Choroid plexus epithelial cell (primary cell): Measurements from ENCODE around the gene TMEM245.

Experiments used
- DNase-seq: peaks from one replicate; pipeline ENCODE4 v3.0.0-alpha.2; 2010; ENCODE audit warnings: low read depth
- H3K4me3 ChIP-seq: 2 replicates; pipeline ENCODE4 v1.5.1; 2011; ENCODE audit warnings: low read depth, mild to moderate bottlenecking, control low read depth, low read length, moderate library complexity
- TF ChIP-seq, protein P1 (sequence below): conservative IDR thresholded peaks from 2 replicates; pipeline ENCODE4 v1.5.1; 2011; ENCODE audit warnings: low read depth, mild to moderate bottlenecking, control low read depth, inconsistent platforms, low read length, moderate library complexity

Gene TMEM245

DNA sequence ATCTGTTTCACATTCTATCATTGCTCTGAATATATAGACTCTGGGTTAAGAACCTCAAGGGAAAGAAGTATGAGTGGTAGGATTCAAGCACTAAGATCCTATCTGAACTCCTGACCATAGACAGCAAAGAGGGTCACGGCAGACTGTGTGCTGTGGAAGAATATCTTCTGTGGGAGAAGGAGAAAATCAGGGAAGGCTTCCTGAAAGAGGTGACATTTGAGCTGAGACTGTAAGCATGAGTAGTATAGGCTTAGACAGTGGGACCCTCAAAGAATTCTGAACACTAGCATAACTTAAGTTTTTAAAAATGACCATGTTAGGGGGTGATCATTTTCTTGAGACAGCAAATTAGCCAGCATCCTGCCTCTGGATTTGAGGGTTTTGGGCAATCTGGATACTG, 43.4 kb upstream of the TMEM245 start:
- DNase-seq, result no peak
- H3K4me3 ChIP-seq, result no peak overlapping the region
- TF ChIP-seq, protein P1, sequence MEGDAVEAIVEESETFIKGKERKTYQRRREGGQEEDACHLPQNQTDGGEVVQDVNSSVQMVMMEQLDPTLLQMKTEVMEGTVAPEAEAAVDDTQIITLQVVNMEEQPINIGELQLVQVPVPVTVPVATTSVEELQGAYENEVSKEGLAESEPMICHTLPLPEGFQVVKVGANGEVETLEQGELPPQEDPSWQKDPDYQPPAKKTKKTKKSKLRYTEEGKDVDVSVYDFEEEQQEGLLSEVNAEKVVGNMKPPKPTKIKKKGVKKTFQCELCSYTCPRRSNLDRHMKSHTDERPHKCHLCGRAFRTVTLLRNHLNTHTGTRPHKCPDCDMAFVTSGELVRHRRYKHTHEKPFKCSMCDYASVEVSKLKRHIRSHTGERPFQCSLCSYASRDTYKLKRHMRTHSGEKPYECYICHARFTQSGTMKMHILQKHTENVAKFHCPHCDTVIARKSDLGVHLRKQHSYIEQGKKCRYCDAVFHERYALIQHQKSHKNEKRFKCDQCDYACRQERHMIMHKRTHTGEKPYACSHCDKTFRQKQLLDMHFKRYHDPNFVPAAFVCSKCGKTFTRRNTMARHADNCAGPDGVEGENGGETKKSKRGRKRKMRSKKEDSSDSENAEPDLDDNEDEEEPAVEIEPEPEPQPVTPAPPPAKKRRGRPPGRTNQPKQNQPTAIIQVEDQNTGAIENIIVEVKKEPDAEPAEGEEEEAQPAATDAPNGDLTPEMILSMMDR, result no peak

DNA sequence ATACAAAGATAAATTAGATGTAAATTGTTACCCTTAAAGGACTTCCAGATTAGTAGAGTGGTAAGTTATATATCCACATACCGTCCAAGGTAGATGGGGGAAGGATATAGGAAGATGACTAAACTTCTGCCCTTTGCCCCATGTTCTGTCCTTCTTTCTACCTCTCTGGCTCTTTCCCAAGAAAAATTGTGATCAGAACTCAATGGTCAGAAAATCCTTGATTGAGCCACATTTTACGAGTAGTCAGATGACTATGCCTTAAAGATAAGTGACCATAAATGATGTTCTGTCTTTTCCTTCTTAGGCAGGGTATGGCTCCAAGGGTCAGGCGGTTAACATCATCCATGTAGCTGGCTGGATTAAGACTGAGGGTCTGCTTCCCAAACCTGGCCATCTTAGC, 42.9 kb upstream of the TMEM245 start:
- TF ChIP-seq, protein P1, result no peak
- no peak for DNase-seq
- H3K4me3 ChIP-seq, result no peak overlapping the region

DNA sequence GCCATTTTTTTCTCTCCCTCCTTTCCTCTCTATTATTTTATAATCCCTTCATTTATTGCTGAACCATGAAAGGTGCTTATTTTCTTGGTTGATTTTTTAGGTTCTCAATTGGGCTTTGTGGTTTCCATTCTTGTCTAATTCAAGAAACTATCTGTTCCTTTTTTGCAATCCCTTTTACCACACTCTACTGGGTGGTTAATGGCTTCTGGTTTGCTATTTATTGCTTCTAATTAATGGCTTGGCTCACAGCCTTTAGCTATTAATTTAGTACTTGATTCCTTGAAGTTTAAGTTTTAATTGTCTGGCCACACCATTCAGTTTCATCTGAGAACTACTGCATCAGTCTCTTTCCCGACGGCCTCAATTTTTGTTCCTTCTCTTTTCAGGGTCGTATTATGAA, 41.7 kb upstream of the TMEM245 start:
- DNase-seq, result no peak
- TF ChIP-seq, protein P1, result no peak
- H3K4me3 ChIP-seq, result no peak overlapping the region

DNA sequence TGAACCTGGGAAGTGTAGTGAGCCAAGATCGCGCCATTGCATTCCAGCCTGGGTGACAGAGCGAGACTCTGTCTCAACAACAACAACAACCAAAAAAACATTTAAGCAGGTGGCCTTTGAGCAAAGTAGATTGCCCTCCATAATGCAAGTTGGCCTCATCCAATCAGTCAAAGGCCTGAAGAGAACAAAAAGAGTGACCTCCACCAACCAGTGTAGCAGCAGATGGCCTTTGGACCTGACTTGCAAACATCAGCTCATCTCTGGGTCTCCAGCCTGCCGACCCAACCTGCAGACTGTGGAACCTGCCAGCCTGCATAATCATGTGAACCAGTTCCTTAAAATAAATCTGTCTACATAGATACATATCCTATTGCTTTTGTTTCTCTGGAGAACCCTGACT, 39.8 kb upstream of the TMEM245 start:
- no peak overlapping the region for H3K4me3 ChIP-seq
- TF ChIP-seq, protein P1, result no peak
- no peak for DNase-seq

- TF ChIP-seq, protein P1, result no peak
- DNase-seq, result no peak
- H3K4me3 ChIP-seq, result no peak overlapping the region
These were observed 38.9 kb upstream of the TMEM245 start for GRCh38 chr9:109158651-109159050.

GRCh38 chr9:109156708-109157107, 37.0 kb upstream of the TMEM245 start:
- no peak for DNase-seq
- TF ChIP-seq, protein P1, result no peak
- H3K4me3 ChIP-seq, result no peak overlapping the region

GRCh38 chr9:109150925-109151545, 31.3 kb upstream of the TMEM245 start:
- no peak for DNase-seq
- TF ChIP-seq, protein P1, result no peak
- H3K4me3 ChIP-seq, result no peak overlapping the region
